Lung (tissue), 12 donors: ENCODE measurements around the gene PRKN. TPM values are rescaled to one million over a fixed set of nuclear protein-coding genes. Genes with fewer than 3 reads are reported as not detected.

Experiments
- ATAC-seq: fragments of 200-7000 bp; cut with Tn5 transposase; one replicate; pipeline ENCODE4 v1.9.1; 2020; ENCODE audit warnings: moderate number of reproducible peaks; ENCODE audit not compliant: insufficient read depth, low FRiP score
- DNase-seq, 3 donors: peaks; one replicate each; pipeline ENCODE4 v3.0.0-alpha.2; 2013 to 2017
- H3K27ac ChIP-seq, 2 donors: one replicate each; pipeline ENCODE4 v1.5.1; 2013; ENCODE audit warnings: mild to moderate bottlenecking in 2 of 2, moderate library complexity in 2 of 2, control low read depth in 1 of 2, inconsistent platforms in 1 of 2, low read depth in 1 of 2, low read length in 1 of 2
- H3K27me3 ChIP-seq, 3 donors: one replicate each; pipeline ENCODE4 v1.5.1; 2013; ENCODE audit warnings: low read length in 2 of 3; ENCODE audit not compliant: control insufficient read depth in 3 of 3, insufficient read depth in 3 of 3
- H3K36me3 ChIP-seq, 4 donors: one replicate each; pipeline ENCODE4 v1.5.1; 2013; ENCODE audit warnings: low read length in 4 of 4, mild to moderate bottlenecking in 1 of 4, moderate library complexity in 1 of 4; ENCODE audit not compliant: control insufficient read depth in 4 of 4, insufficient read depth in 4 of 4
- H3K4me1 ChIP-seq, 5 donors: one replicate each; pipeline ENCODE4 v1.5.1; 2013; ENCODE audit warnings: low read length in 5 of 5, mild to moderate bottlenecking in 2 of 5, moderate library complexity in 1 of 5; ENCODE audit not compliant: control insufficient read depth in 5 of 5, insufficient read depth in 5 of 5
- H3K4me3 ChIP-seq: one replicate; pipeline ENCODE4 v1.5.1; 2013; ENCODE audit warnings: mild to moderate bottlenecking, control low read depth, moderate library complexity
- H3K9ac ChIP-seq, 2 donors: one replicate each; pipeline ENCODE4 v1.5.1; 2013; ENCODE audit warnings: low read length in 2 of 2, control low read depth in 1 of 2; ENCODE audit not compliant: insufficient read depth in 1 of 2
- H3K9me3 ChIP-seq, 4 donors: one replicate each; pipeline ENCODE4 v1.5.1; 2013; ENCODE audit warnings: low read length in 3 of 4, mild to moderate bottlenecking in 1 of 4, moderate library complexity in 1 of 4; ENCODE audit not compliant: control insufficient read depth in 4 of 4, insufficient read depth in 3 of 4
- WGBS, 2 donors: extraction: QIAGEN DNeasy Blood & Tissue Kit; methylation state at CpG; one replicate each; pipeline ENCODE4 v1.1.7; 2013; 5-methylcytosine and 5-hydroxymethylcytosine counted together
- polyA plus RNA-seq, 2 donors: library from polyadenylated mRNA; stranded (reverse); fragments of 200-250 nt; gene quantifications; one replicate each; pipeline ENCODE4 v1.2.1, GENCODE V29; 2013
- total RNA-seq, 2 donors: library from RNA; depleted of rRNA in 1 of 2; stranded (reverse); fragments of >200 nt in 1 of 2; gene quantifications; one replicate each; pipeline ENCODE4 v1.2.1, GENCODE V29; 2014 to 2021
- TF ChIP-seq, protein P1 (sequence below): IDR thresholded peaks from 2 replicates; pipeline ENCODE4 v1.5.1; 2012; ENCODE audit warnings: mild to moderate bottlenecking; ENCODE audit errors: control extremely low read depth, extremely low read depth
- donor health status: control.
- donor health status: control.
- donor health status: Bipolar disorder and iron deficiency.
- donor health status: healthy.
- donor health status: DM: yes; HTN: yes; CAD: no.

Gene PRKN
- total and polyA plus RNA-seq, 4 donors = 0.27 to 11.2 (median 3.1) TPM

DNA sequence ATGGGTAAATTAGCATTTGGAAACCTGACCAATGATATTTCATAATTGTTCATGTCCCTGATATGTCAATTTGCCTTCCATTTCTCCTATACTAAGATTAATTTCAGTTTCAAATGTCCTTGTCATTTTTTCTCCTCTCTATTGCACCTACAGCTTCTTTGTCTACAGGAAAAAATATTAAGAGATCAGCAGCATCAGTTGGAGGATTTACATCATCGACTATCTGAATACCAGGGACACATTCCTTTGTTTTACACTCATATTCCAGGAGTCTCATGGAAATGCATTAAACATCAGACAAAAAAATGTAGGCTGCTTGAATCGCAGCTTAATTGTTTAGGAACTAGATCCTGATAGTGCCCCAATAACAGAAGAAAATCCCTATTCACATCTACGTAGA, 188.2 kb downstream of the PRKN start:
- no peaks in the 10 kb centered on the region for H3K27me3 ChIP-seq
- no peak for ATAC-seq

DNA sequence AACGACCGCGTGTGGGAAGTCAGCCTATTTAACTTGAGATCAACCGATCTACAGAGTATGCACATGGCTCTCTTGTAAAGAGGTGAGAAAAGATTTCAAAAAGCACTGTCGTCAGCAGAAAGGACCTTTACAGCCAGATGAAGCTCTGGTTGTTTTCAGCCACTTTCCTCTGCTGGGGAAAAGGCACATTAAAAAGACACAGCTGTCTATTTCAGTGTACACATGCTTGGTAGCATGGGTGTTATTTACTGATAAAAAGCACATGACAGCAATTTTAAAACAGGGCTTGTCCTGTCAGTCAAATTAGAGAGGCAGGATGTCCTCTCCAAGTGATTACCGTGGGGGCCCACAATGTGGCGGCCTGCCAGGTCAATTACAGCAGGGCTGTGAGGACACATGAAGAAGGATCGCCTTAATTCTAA, 188.9 kb downstream of the PRKN start:
- no peak overlapping the region for H3K9ac ChIP-seq
- no peak overlapping the region for H3K27ac ChIP-seq
- no peak overlapping the region for H3K4me3 ChIP-seq
- DNase-seq = peak; percentile 43 to 85 (median 75)
- ATAC-seq = no peak
- 42 to 54% methylated on average over 8 of the region's 8 CpGs for WGBS, 2 donors
- TF ChIP-seq, protein P1, sequence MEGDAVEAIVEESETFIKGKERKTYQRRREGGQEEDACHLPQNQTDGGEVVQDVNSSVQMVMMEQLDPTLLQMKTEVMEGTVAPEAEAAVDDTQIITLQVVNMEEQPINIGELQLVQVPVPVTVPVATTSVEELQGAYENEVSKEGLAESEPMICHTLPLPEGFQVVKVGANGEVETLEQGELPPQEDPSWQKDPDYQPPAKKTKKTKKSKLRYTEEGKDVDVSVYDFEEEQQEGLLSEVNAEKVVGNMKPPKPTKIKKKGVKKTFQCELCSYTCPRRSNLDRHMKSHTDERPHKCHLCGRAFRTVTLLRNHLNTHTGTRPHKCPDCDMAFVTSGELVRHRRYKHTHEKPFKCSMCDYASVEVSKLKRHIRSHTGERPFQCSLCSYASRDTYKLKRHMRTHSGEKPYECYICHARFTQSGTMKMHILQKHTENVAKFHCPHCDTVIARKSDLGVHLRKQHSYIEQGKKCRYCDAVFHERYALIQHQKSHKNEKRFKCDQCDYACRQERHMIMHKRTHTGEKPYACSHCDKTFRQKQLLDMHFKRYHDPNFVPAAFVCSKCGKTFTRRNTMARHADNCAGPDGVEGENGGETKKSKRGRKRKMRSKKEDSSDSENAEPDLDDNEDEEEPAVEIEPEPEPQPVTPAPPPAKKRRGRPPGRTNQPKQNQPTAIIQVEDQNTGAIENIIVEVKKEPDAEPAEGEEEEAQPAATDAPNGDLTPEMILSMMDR = no peak
- peaks cover 0 to 10% (median 3%) of the 10 kb centered on the region in 5 donors for H3K4me1 ChIP-seq
- no peaks in the 10 kb centered on the region for H3K27me3 ChIP-seq
- H3K36me3 ChIP-seq = no peaks in the 10 kb centered on the region
- H3K9me3 ChIP-seq = peaks cover 0 to 2% (median 0%) of the 10 kb centered on the region in 4 donors

More for the DNA sequence above, 188.2 kb downstream of the PRKN start:
- peaks cover 0 to 10% (median 3%) of the 10 kb centered on the region in 5 donors for H3K4me1 ChIP-seq
- TF ChIP-seq, protein P1 = no peak
- H3K9me3 ChIP-seq = peaks cover 0 to 2% (median 0%) of the 10 kb centered on the region in 4 donors
- no peak for DNase-seq
- no peak overlapping the region for H3K4me3 ChIP-seq
- H3K36me3 ChIP-seq = no peaks in the 10 kb centered on the region
- H3K9ac ChIP-seq = no peak overlapping the region
- no peak overlapping the region for H3K27ac ChIP-seq
- WGBS, 2 donors = 75 to 83% methylated on average over 3 of the region's 3 CpGs

DNA sequence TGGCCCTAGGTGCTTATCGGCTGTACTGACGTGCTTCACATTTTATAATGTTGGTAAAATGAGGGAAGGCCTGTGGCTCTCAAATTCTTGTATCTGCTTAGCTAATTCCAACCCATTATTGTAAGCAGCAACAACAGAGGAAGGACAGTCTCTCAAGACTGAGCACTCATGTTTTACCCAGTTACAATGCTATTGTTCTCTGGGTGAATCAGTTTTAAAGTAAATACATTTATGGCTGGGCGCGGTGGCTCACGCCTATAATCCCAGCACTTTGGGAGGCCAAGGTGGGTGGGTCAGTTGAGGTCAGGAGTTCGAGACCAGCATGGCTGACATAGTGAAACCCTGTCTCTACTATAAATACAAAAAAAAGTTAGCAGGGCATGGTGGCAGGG, 194.6 kb downstream of the PRKN start:
- Histone ChIP-seq H3K9me3 (no peaks in the 10 kb centered on the region), H3K4me1 (no peaks in the 10 kb centered on the region), H3K9ac (no peak overlapping the region), H3K4me3 (no peak overlapping the region), H3K27ac (peak overlapping the region in 1 of 2 donors; percentile 9), H3K36me3 (no peaks in the 10 kb centered on the region), H3K27me3 (no peaks in the 10 kb centered on the region)
- no peak for DNase-seq
- ATAC-seq = no peak
- TF ChIP-seq, protein P1 = no peak
- 62 to 85% methylated on average over 6 of the region's 6 CpGs for WGBS, 2 donors
